HG03159 (cell line): ENCODE measurements around the gene STAT5B.
"Not testable (repeated sequence)": the region's sequence is repeated elsewhere in the genome, so short reads cannot be mapped to it uniquely, and the experiment has no call there.

ENCODE experiments used
- ATAC-seq: cut with Tn5 transposase; IDR thresholded peaks from one replicate; pipeline ENCODE4 v1.9.1; 2021; ENCODE audit warnings: mild to moderate bottlenecking, moderate library complexity; ENCODE audit not compliant: unreplicated experiment

Gene STAT5B

GRCh38 chr17:42271006-42271778 is 5.0 kb downstream of the STAT5B start:
- no peak for ATAC-seq

GRCh38 chr17:42270596-42270995 is 5.6 kb downstream of the STAT5B start:
- no peak for ATAC-seq

- ATAC-seq = no peak
Measured at GRCh38 chr17:42270170-42270535, 6.0 kb downstream of the STAT5B start.

- ATAC-seq = no peak
Measured at GRCh38 chr17:42268236-42268635, 8.0 kb downstream of the STAT5B start.

GRCh38 chr17:42266918-42267766 is 9.0 kb downstream of the STAT5B start:
- ATAC-seq = no peak

- ATAC-seq = no peak
Measured at GRCh38 chr17:42266462-42266861, 9.7 kb downstream of the STAT5B start.

GRCh38 chr17:42264366-42264765 is 11.8 kb downstream of the STAT5B start:
- ATAC-seq = not testable (repeated sequence)

- ATAC-seq = no peak
Measured at GRCh38 chr17:42260318-42260717, 15.9 kb downstream of the STAT5B start.

GRCh38 chr17:42255445-42255844 is 20.7 kb downstream of the STAT5B start:
- no peak for ATAC-seq

- no peak for ATAC-seq
Measured at GRCh38 chr17:42253578-42253977, 22.6 kb downstream of the STAT5B start.

- ATAC-seq = no peak
Measured at GRCh38 chr17:42252597-42253550, 23.3 kb downstream of the STAT5B start.

GRCh38 chr17:42251115-42251514 is 25.1 kb downstream of the STAT5B start:
- ATAC-seq = no peak

- no peak for ATAC-seq
Measured at GRCh38 chr17:42249681-42250446, 26.3 kb downstream of the STAT5B start.

GRCh38 chr17:42248351-42249179 is 27.6 kb downstream of the STAT5B start:
- peak; percentile 80 for ATAC-seq

GRCh38 chr17:42247734-42248133 is 28.5 kb downstream of the STAT5B start:
- no peak for ATAC-seq

GRCh38 chr17:42246515-42246914 is 29.7 kb downstream of the STAT5B start:
- no peak for ATAC-seq

GRCh38 chr17:42245183-42245582 is 31.0 kb downstream of the STAT5B start:
- not testable (repeated sequence) for ATAC-seq

GRCh38 chr17:42244116-42244515 is 32.1 kb downstream of the STAT5B start:
- not testable (repeated sequence) for ATAC-seq

- ATAC-seq = no peak
Measured at GRCh38 chr17:42243493-42243982, 32.7 kb downstream of the STAT5B start.
